Transverse colon (tissue), 4 donors: ENCODE data around the gene ZBTB7C.

Experiments
- CTCF ChIP-seq, 5 experiments: fragments of 200-600 bp in 3 of 5; fragments of 450-650 bp in 2 of 5; sonication (generic) in 3 of 5; IDR thresholded peaks; 1 replicate in 2 of 5; 2 replicates in 3 of 5; pipeline ENCODE4 v1.5.1; 2016 to 2017; ENCODE audit warnings: antibody characterized with exemption in 5 of 5, inconsistent platforms in 3 of 5, mild to moderate bottlenecking in 2 of 5, moderate library complexity in 1 of 5
- EP300 ChIP-seq: sonication (generic); formaldehyde crosslinking; IDR thresholded peaks from one replicate; pipeline ENCODE4 v1.6.1; 2017; ENCODE audit warnings: antibody characterized with exemption, low read depth
- POLR2A ChIP-seq: fragments of 450-650 bp; IDR thresholded peaks from one replicate; pipeline ENCODE4 v1.6.1; 2016; ENCODE audit warnings: antibody characterized with exemption, mild to moderate bottlenecking, moderate library complexity
- POLR2AphosphoS5 ChIP-seq, 3 donors: sonication (generic); formaldehyde crosslinking; IDR thresholded peaks; one replicate each; pipeline ENCODE4 v1.6.1; 2016; ENCODE audit warnings: antibody characterized with exemption in 3 of 3

DNA sequence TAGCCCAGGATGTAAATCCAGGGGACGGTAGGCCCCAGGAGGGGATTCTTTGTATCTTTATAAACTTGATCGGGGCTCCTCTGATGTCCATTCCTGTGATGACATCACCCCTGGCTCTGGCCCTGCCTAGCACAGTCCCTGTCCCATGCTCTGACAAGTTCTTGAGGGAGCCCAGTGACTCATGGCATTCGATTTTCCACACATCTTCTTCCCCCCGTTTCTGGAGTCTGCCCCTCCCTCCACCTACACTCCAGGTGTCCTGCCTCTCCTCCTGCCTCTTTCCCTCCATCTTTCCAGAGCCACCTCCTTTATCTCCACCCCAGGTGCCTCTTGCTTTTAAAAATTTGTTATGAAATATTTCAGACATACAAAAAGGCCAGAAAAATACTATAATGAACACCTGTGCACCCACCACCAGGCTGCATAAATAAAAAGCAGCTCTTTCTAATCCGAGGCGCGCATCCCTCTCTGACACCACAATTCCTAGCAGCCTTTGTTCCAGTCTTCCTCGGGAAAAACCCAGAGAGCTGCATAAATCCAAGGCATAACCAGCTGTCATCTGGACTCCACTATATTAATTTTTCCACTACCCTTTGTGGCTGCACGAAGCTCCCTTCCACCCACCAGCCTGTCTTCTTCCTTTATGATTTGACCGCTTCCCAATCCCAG, 207.7 kb downstream of the ZBTB7C start:
- TF ChIP-seq CTCF (IDR thresholded peaks at IDR 0.05), result no peak
- TF ChIP-seq EP300, result no peak
- no peak for TF ChIP-seq POLR2A
- no peak for TF ChIP-seq POLR2AphosphoS5 (IDR thresholded peaks at IDR 0.05)
